Mucosa of descending colon (tissue), 3 donors: Measurements from ENCODE around the gene SFXN4. TPM values are rescaled to one million over a fixed set of nuclear protein-coding genes. Genes with fewer than 3 reads are reported as not detected.

ENCODE experiments used
- ATAC-seq: fragments of 200-7000 bp; cut with Tn5 transposase; one replicate; pipeline ENCODE4 v1.9.1; 2020; ENCODE audit warnings: mild to moderate bottlenecking, moderate library complexity
- DNase-seq, 3 donors: peaks; one replicate each; pipeline ENCODE4 v3.0.0-alpha.2; 2020
- H3K36me3 ChIP-seq: fragments of 200-600 bp; one replicate; pipeline ENCODE4 v1.8.0; 2021; ENCODE audit warnings: low read depth, mild to moderate bottlenecking
- H3K4me1 ChIP-seq: fragments of 200-600 bp; one replicate; pipeline ENCODE4 v1.8.0; 2021; ENCODE audit warnings: low read depth, mild to moderate bottlenecking
- H3K4me3 ChIP-seq: fragments of 200-600 bp; one replicate; pipeline ENCODE4 v1.8.0; 2021; ENCODE audit warnings: mild to moderate bottlenecking
- H3K9me3 ChIP-seq: fragments of 200-600 bp; one replicate; pipeline ENCODE4 v1.8.0; 2021; ENCODE audit warnings: mild to moderate bottlenecking
- intact Hi-C, 2 donors: fragments of 100-400 bp; cut with DNase I in 1 of 2; cut with micrococcal nuclease in 1 of 2; formaldehyde crosslinking; loops; one replicate each; pipeline versions ENCODE4 v1.11.0 to v1.11.1; 2022; cut with DNase I, micrococcal nuclease
- total RNA-seq, 3 donors: library from RNA; stranded (reverse); fragmentation: NEBNext Ultra II Directional in 2 of 3; extraction: Animal tissue kit (Norgen Biotek cat#: 25700) in 2 of 3; gene quantifications; one replicate each; pipeline versions ENCODE4 v1.2.1 to v1.2.4, GENCODE V29; 2021 to 2023
- TF ChIP-seq, protein P1 (sequence below): fragments of 200-600 bp; IDR thresholded peaks from one replicate; pipeline ENCODE4 v1.8.0; 2022; ENCODE audit warnings: antibody characterized with exemption, mild to moderate bottlenecking
- donor health status: DM: no; HTN: no; CAD: no; lungs with moderate emphysema.
- donor health status: DM: no; HTN: no; CAD: no.
- donor health status: DM: no; HTN: yes; CAD: no.

Gene SFXN4
- total RNA-seq, 3 donors from 2014 or later, result 25.4 to 48.8 (median 34.6) TPM

DNA sequence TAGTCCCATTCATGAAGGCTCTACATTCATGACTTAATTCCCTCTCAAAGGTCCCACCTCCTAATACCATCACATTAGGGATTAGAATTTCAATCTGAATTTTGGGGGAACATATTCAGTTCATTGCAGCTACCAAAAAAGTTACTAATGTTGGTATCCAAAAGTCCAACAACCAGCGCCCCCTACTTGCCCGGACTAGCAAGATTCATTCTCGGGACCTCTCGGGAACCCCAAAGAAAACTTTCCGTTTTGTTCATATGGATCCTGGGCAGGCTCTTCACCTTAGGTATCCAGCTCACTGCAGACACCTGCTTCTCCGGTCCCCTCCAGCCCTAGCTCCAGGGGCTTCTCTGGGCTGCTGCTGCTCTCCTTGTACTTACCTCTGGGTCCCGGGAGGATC lies 32.9 kb upstream of the SFXN4 start:
- Histone ChIP-seq H3K4me3 (no peak overlapping the region), H3K36me3 (no peaks in the 10 kb centered on the region), H3K4me1 (no peaks in the 10 kb centered on the region), H3K9me3 (no peaks in the 10 kb centered on the region)
- ATAC-seq, result peak; percentile 14
- DNase-seq, result peak in 1 of 3 donors; percentile 40
- intact Hi-C loops, result loop anchor here in 1 of 2 donors (5.0 kb wide), 1 partner anchor 249 kb away; no protein-coding TSS in a partner anchor
- TF ChIP-seq, protein P1, sequence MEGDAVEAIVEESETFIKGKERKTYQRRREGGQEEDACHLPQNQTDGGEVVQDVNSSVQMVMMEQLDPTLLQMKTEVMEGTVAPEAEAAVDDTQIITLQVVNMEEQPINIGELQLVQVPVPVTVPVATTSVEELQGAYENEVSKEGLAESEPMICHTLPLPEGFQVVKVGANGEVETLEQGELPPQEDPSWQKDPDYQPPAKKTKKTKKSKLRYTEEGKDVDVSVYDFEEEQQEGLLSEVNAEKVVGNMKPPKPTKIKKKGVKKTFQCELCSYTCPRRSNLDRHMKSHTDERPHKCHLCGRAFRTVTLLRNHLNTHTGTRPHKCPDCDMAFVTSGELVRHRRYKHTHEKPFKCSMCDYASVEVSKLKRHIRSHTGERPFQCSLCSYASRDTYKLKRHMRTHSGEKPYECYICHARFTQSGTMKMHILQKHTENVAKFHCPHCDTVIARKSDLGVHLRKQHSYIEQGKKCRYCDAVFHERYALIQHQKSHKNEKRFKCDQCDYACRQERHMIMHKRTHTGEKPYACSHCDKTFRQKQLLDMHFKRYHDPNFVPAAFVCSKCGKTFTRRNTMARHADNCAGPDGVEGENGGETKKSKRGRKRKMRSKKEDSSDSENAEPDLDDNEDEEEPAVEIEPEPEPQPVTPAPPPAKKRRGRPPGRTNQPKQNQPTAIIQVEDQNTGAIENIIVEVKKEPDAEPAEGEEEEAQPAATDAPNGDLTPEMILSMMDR, result no peak

DNA sequence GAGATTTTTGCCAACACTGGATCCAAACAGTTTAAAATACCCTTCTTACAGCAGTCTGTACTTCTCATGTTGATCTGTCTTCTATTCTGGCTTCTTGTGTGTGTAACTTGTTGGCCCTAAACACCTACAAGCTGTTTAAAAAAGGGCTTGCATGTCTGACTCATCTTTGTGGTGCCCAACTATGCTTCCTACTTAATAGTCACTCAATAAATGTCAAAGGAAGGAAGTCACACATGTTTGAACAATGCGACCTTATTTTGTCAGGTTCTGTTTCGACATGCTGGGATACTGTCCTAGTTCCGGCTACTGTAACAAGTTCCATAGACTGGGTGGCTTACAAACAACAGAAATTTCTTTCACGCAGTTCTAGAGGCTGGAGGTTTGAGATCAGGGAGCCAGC lies 32.4 kb upstream of the SFXN4 start:
- ATAC-seq, result no peak
- no peaks in the 10 kb centered on the region for H3K36me3 ChIP-seq
- no peaks in the 10 kb centered on the region for H3K9me3 ChIP-seq
- no peaks in the 10 kb centered on the region for H3K4me1 ChIP-seq
- TF ChIP-seq, protein P1, result no peak
- no peak for DNase-seq
- intact Hi-C loops, result loop anchor here in 1 of 2 donors (5.0 kb wide), 1 partner anchor 249 kb away; no protein-coding TSS in a partner anchor
- no peak overlapping the region for H3K4me3 ChIP-seq

DNA sequence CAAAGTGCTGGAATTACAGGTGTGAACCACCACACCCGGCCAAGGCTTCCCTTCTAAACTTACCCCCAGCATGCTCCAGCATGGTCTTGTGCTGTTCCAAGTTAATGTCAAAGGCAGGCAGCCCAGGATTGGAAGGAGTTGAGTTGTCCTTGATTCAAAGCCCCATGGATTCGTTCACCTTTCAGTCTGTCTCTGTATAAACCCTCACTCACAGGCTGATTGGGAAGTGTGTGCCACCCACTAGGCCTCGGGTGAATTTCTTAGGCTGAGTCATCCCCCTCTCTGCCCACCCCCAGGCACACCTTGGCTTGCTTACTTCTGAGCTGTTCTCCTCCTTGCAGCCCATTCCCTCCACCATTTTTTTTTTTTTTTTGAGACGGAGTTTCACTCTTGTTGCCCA lies 26.4 kb upstream of the SFXN4 start:
- Histone ChIP-seq H3K4me1 (no peaks in the 10 kb centered on the region), H3K36me3 (no peaks in the 10 kb centered on the region), H3K4me3 (no peak overlapping the region), H3K9me3 (no peaks in the 10 kb centered on the region)
- ATAC-seq (no peak), DNase-seq (no peak)
- intact Hi-C loops, result no loop called here
- TF ChIP-seq, protein P1, result no peak

DNA sequence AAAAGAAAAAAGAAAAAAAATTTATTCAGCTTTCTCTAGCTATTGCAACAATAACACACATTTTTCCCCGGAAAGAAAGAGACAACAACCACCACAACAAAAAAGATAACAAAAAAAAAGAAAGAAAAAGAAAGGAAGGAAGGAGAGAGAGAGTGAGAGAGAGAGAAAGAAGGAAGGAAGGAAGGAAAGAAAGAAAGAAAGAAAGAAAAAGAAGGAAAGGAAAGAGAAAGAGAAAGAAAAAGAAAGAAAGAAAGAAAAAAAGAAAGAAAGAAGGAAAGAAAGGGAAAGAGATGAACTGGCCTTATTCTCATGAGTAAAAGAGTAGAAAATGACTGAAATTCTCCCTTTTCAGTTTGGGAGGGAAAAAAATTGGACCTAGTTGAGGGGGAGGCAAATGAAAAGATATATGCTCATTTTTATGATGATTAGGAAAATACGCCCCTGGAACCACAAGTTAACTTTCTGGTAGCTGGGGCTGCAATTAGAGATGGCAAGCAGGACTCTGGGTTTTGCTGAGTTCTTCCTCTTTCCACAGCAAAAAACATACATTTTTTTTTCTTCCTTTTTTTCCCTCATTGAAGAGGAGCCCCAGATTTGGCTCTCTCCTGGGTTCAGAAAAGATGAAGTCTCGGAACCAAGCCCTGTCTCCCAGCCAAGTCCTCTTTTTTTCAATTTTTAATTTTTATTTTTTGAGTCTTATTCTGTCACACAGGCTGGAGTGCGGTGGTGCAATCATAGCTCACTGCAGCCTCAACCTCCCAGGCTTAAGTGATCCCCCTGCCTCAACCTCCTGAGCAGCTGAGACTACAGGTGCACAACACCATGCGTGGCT lies 25.7 kb upstream of the SFXN4 start:
- intact Hi-C loops, result no loop called here
- no peak for ATAC-seq

DNA sequence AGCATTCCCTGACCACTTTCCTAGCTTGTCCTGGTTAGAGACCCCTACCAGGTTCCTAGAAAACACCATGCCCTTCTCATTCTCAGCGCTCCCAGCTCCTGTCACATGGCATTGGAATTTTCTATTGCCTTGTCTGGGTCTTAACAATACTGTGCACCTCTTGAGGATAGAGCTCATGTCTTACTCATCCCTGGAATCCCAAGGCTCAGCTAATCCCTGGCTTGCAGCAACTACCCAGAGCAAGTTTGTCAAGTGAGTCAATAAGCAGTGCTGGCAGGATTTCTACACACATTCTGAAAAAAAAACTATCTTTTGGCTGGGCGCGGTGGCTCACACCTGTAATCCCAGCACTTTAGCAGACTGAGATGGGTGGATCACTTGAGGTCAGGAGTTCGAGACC lies 24.8 kb upstream of the SFXN4 start:
- intact Hi-C loops, result no loop called here
- TF ChIP-seq, protein P1, result no peak
- no peak for DNase-seq
- H3K4me3 ChIP-seq, result no peak overlapping the region
- no peaks in the 10 kb centered on the region for H3K9me3 ChIP-seq
- no peaks in the 10 kb centered on the region for H3K4me1 ChIP-seq
- ATAC-seq, result peak; percentile 54
- no peaks in the 10 kb centered on the region for H3K36me3 ChIP-seq

More for the DNA sequence above, 25.7 kb upstream of the SFXN4 start:
- no peaks in the 10 kb centered on the region for H3K9me3 ChIP-seq
- no peaks in the 10 kb centered on the region for H3K36me3 ChIP-seq
- TF ChIP-seq, protein P1, result no peak
- no peak for DNase-seq
- no peaks in the 10 kb centered on the region for H3K4me1 ChIP-seq
- no peak overlapping the region for H3K4me3 ChIP-seq
